CD4-positive, alpha-beta T cell (primary cell): ENCODE measurements around the gene TUBAL3. TPM values are rescaled to one million over a fixed set of nuclear protein-coding genes. Genes with fewer than 3 reads are reported as not detected.

Experiments
- ATAC-seq: fragments of 200-7000 bp; cut with Tn5 transposase; one replicate; pipeline ENCODE4 v1.10.0; 2022; ENCODE audit warnings: mild to moderate bottlenecking; ENCODE audit not compliant: poor library complexity
- CTCF ChIA-PET: fragments of 350-600 bp; sonication (Branson Sonifier 250); formaldehyde crosslinking; loops from one replicate; lab custom pipeline; 2021; ENCODE audit warnings: antibody characterized with exemption, inconsistent platforms; lab: Charles Lee
- POLR2A ChIA-PET: fragments of 350-600 bp; sonication (Branson Sonifier 250); formaldehyde crosslinking; loops from one replicate; lab custom pipeline; 2021; ENCODE audit warnings: antibody characterized with exemption, inconsistent platforms; lab: Charles Lee
- DNase-seq, 14 experiments: peaks; one replicate each; pipeline ENCODE4 v3.0.0-alpha.2; 2013 to 2020; ENCODE audit warnings: mixed read lengths in 2 of 14
- H3K27ac ChIP-seq, 2 donors: one replicate each; pipeline versions ENCODE4 v1.5.1 to v1.7.0; 2013; ENCODE audit warnings: low read length in 2 of 2, low read depth in 1 of 2, mild to moderate bottlenecking in 1 of 2
- H3K27me3 ChIP-seq, 2 experiments: 1 replicate in 1 of 2; 2 replicates in 1 of 2; pipeline versions ENCODE4 v1.6.1 to v1.7.0; 2013; ENCODE audit warnings: low read length in 2 of 2, control low read depth in 1 of 2, mild to moderate bottlenecking in 1 of 2, moderate library complexity in 1 of 2; ENCODE audit not compliant: insufficient read depth in 2 of 2, control insufficient read depth in 1 of 2
- H3K36me3 ChIP-seq: one replicate; pipeline ENCODE4 v1.6.1; 2013; ENCODE audit warnings: low read length, control low read depth; ENCODE audit not compliant: insufficient read depth
- H3K4me1 ChIP-seq: one replicate; pipeline ENCODE4 v1.6.1; 2013; ENCODE audit warnings: low read length, control low read depth; ENCODE audit not compliant: insufficient read depth
- H3K4me3 ChIP-seq: one replicate; pipeline ENCODE4 v1.5.1; 2013; ENCODE audit warnings: mild to moderate bottlenecking, low read length, moderate library complexity
- H3K9me3 ChIP-seq, 2 experiments: 1 replicate in 1 of 2; 2 replicates in 1 of 2; pipeline versions ENCODE4 v1.6.1 to v1.7.0; 2013; ENCODE audit warnings: low read length in 2 of 2, mild to moderate bottlenecking in 2 of 2, control low read depth in 1 of 2, moderate library complexity in 1 of 2; ENCODE audit not compliant: control insufficient read depth in 1 of 2, insufficient read depth in 1 of 2
- H3K27ac Mint-ChIP-seq: one replicate; pipeline ENCODE4 v1.8.0; 2020; ENCODE audit warnings: mixed read lengths
- H3K27me3 Mint-ChIP-seq: one replicate; pipeline ENCODE4 v1.8.0; 2021; ENCODE audit warnings: mixed read lengths
- H3K36me3 Mint-ChIP-seq: one replicate; pipeline ENCODE4 v1.8.0; 2021; ENCODE audit warnings: low read depth, mixed read lengths
- H3K4me1 Mint-ChIP-seq: one replicate; pipeline ENCODE4 v1.8.0; 2021; ENCODE audit warnings: low read depth, mixed read lengths
- H3K4me3 Mint-ChIP-seq: one replicate; pipeline ENCODE4 v1.8.0; 2020; ENCODE audit warnings: mild to moderate bottlenecking, mixed read lengths
- H3K9me3 Mint-ChIP-seq: one replicate; pipeline ENCODE4 v1.8.0; 2020; ENCODE audit warnings: mixed read lengths
- CTCF ChIP-seq: fragments of 200-600 bp; IDR thresholded peaks from one replicate; pipeline ENCODE4 v1.8.0; 2022; ENCODE audit warnings: antibody characterized with exemption, mild to moderate bottlenecking
- intact Hi-C, 2 experiments: fragments of 100-400 bp; cut with DNase I in 1 of 2; cut with micrococcal nuclease in 1 of 2; formaldehyde crosslinking; loops; one replicate each; pipeline versions ENCODE4 v1.15.1 to v1.9.0; 2023 to 2025; cut with DNase I, micrococcal nuclease
- total RNA-seq, 174 experiments: library from RNA in 2 of 174; stranded (reverse) in 2 of 174; gene quantifications; one replicate each; pipeline ENCODE4 v1.2.3 and lab custom pipeline; 2021 to 2026

Gene TUBAL3
- total RNA-seq, 2 experiments from 2014 or later = not detected

DNA sequence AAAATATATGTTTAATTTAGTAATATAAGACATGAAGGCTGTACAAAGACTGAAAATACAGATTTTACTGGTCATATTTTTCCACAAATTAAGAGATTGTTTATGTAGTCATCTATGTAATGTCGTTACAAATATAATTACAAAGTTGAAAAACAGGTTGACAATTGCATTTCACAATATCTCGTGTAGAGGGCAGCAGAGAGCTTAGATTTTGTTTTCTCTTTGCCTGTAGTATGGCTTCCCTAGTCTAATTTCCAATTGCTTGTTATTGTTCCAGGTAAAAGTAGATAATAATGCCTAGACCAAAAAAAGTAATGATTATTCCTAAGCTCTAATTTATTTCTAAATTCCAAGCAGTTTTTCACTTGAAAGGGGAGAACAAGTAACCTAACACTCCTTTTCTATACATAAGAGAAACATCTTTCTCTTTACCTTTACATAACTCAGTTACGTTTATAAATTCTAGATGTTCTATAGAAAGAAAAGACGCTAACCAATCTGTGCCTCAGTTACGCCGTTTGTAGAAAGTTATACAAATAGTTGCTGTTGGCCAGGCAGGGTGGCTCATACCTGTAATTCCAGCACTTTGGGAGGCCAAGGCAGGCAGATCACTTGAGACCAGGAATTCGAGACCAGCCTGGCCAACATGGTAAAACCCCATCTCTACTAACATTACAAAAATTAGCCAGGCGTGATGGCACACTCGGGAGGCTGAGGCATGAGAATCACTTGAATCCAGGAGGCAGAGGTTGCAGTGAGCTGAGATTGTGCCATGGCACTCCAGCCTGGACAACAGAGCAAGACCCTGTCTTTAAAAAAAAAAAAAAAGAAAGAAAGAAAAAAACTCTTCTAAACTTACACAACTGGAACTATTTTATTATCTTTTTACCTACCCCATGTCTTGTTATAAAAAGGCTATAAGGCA, 37.7 kb upstream of the TUBAL3 start:
- DNase-seq = peak in 5 of 14 experiments; percentile 7 to 77 (median 69)
- no peak overlapping the region for H3K4me3 ChIP-seq
- peak; percentile 40 for ATAC-seq
- Mint-ChIP-seq H3K27me3 (no peaks in the 10 kb centered on the region), H3K9me3 (no peaks in the 10 kb centered on the region), H3K4me1 (peaks cover 32% of the 10 kb centered on the region), H3K36me3 (peaks cover 4% of the 10 kb centered on the region), H3K4me3 (peak overlapping the region; percentile 55), H3K27ac (no peak overlapping the region)
- ChIA-PET CTCF (interaction anchor here (1.0 to 8.6 kb wide), 4 partner anchors 19 to 605 kb away, joined by 3 to 116 read pairs (median 5); no protein-coding TSS in a partner anchor), POLR2A (interaction anchor here (0.7 to 4.1 kb wide), 2 partner anchors 181 to 322 kb away, joined by 3 to 24 read pairs; no protein-coding TSS in a partner anchor)
- peak; percentile 89 for TF ChIP-seq CTCF
- no peaks in the 10 kb centered on the region for H3K27me3 ChIP-seq
- intact Hi-C loops = loop anchor here (1.0 to 5.0 kb wide), 3 partner anchors 165 to 430 kb away; no protein-coding TSS in a partner anchor
- H3K36me3 ChIP-seq = no peaks in the 10 kb centered on the region
- H3K4me1 ChIP-seq = peaks cover 6% of the 10 kb centered on the region
- H3K27ac ChIP-seq = no peak overlapping the region
- H3K9me3 ChIP-seq = no peaks in the 10 kb centered on the region

DNA sequence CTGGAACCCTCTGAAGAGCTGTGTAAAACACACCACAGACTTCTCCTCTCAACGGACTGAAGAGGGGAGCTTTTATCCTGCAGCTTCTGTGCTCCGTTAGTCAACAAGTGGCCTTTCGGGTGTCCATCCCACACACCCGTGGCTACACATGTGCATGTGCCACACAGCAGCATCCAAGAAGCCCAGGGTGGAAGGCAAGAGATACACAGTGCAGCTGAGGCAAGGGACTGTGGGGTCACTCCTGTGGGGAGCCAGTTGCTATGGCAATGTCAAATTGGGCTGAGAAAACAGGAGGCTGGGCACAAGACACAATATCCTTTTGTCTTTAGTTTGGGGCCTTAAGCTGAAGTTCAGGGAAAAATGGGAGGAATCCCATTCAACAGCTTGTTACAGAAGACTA, 36.5 kb upstream of the TUBAL3 start:
- H3K27me3 Mint-ChIP-seq = no peaks in the 10 kb centered on the region
- no peak for DNase-seq
- no peak overlapping the region for H3K4me3 Mint-ChIP-seq
- Histone ChIP-seq H3K4me1 (peaks cover under 1% of the 10 kb centered on the region), H3K36me3 (no peaks in the 10 kb centered on the region), H3K27me3 (no peaks in the 10 kb centered on the region), H3K4me3 (no peak overlapping the region), H3K27ac (no peak overlapping the region), H3K9me3 (no peaks in the 10 kb centered on the region)
- ChIA-PET CTCF (interaction anchor here (0.8 to 8.6 kb wide), 3 partner anchors 166 to 189 kb away, joined by 3 to 116 read pairs (median 3); no protein-coding TSS in a partner anchor), POLR2A (interaction anchor here (4.1 kb wide), 1 partner anchor 182 kb away, joined by 24 read pairs; no protein-coding TSS in a partner anchor)
- H3K27ac Mint-ChIP-seq = no peak overlapping the region
- no peak for TF ChIP-seq CTCF
- intact Hi-C loops = loop anchor here (1.0 to 5.0 kb wide), 4 partner anchors 166 to 432 kb away; no protein-coding TSS in a partner anchor
- no peak for ATAC-seq
- peaks cover 20% of the 10 kb centered on the region for H3K4me1 Mint-ChIP-seq
- no peaks in the 10 kb centered on the region for H3K9me3 Mint-ChIP-seq
- H3K36me3 Mint-ChIP-seq = no peaks in the 10 kb centered on the region

- H3K27ac ChIP-seq = no peak overlapping the region
- H3K27me3 Mint-ChIP-seq = no peaks in the 10 kb centered on the region
- ChIA-PET POLR2A (no interaction called here), CTCF (interaction anchor here (8.6 kb wide), 1 partner anchor 183 kb away, joined by 116 read pairs; no protein-coding TSS in a partner anchor)
- H3K4me3 ChIP-seq = no peak overlapping the region
- H3K9me3 Mint-ChIP-seq = no peaks in the 10 kb centered on the region
- no peaks in the 10 kb centered on the region for H3K36me3 ChIP-seq
- no peaks in the 10 kb centered on the region for H3K27me3 ChIP-seq
- H3K27ac Mint-ChIP-seq = no peak overlapping the region
- TF ChIP-seq CTCF = no peak
- no peaks in the 10 kb centered on the region for H3K9me3 ChIP-seq
- intact Hi-C loops = loop anchor here (5.0 kb wide), 2 partner anchors 167 to 432 kb away; no protein-coding TSS in a partner anchor
- no peaks in the 10 kb centered on the region for H3K36me3 Mint-ChIP-seq
- H3K4me1 Mint-ChIP-seq = peaks cover 14% of the 10 kb centered on the region
- no peaks in the 10 kb centered on the region for H3K4me1 ChIP-seq
- ATAC-seq (no peak), DNase-seq (no peak)
- no peak overlapping the region for H3K4me3 Mint-ChIP-seq
These were observed 35.6 kb upstream of the TUBAL3 start for GRCh38 chr10:5440206-5440605.
